AG04449 (cell line): ENCODE results near the gene SMG5.

ENCODE experiments used
- CTCF ChIA-PET: fragments of 350-600 bp; formaldehyde crosslinking; extraction: SDS; loops from one replicate; lab custom pipeline; 2021; ENCODE audit warnings: antibody characterized with exemption; lab: Yijun Ruan, JAX
- POLR2A ChIA-PET: fragments of 400-600, 350-600 bp; formaldehyde crosslinking; extraction: SDS; loops from one replicate; lab custom pipeline; 2020; ENCODE audit warnings: antibody characterized with exemption, inconsistent platforms; lab: Yijun Ruan, JAX
- DNase-seq: peaks from one replicate; pipeline ENCODE4 v3.0.0-alpha.2; 2010; ENCODE audit warnings: low read depth, low spot score
- H3K4me3 ChIP-seq: 2 replicates; pipeline ENCODE4 v1.5.1; 2011; ENCODE audit warnings: low read depth, mild to moderate bottlenecking, control low read depth, low read length
- TF ChIP-seq, protein P1 (sequence below): IDR thresholded peaks from one replicate; pipeline ENCODE4 v1.5.1; 2011; ENCODE audit warnings: mild to moderate bottlenecking, moderate library complexity, low read length, control low read depth, inconsistent platforms; ENCODE audit not compliant: insufficient read depth; ENCODE audit errors: missing control alignments

SMG5 gene

DNA sequence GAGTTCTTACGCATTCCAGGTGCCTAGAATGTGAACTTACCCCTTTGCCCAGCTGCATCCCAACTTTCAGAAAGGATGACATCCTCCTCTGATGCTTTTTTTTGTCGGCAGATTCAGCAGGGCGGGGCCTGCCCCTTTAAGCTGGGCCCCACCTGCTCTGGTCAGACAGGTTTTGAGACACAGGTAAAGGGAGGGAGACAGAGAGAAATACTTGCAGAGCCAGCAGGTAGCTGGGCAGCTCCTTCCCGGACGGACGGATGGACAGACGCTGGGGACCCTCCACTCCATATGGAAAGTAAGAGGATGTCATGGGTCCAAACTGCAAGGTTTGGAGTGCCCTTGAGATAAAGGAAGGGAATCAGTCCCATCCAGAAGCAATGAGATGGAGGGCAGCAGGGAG is 1.5 kb upstream of the SMG5 start, which contains the start of gene TMEM79:
TSS of gene TMEM79 (plus strand) at position 214 of the 400 bp plus-strand sequence. CDS start 902 bp downstream, outside the sequence.
- TF ChIP-seq, protein P1, sequence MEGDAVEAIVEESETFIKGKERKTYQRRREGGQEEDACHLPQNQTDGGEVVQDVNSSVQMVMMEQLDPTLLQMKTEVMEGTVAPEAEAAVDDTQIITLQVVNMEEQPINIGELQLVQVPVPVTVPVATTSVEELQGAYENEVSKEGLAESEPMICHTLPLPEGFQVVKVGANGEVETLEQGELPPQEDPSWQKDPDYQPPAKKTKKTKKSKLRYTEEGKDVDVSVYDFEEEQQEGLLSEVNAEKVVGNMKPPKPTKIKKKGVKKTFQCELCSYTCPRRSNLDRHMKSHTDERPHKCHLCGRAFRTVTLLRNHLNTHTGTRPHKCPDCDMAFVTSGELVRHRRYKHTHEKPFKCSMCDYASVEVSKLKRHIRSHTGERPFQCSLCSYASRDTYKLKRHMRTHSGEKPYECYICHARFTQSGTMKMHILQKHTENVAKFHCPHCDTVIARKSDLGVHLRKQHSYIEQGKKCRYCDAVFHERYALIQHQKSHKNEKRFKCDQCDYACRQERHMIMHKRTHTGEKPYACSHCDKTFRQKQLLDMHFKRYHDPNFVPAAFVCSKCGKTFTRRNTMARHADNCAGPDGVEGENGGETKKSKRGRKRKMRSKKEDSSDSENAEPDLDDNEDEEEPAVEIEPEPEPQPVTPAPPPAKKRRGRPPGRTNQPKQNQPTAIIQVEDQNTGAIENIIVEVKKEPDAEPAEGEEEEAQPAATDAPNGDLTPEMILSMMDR, result no peak
- ChIA-PET CTCF (interaction anchor here (1.0 to 2.0 kb wide), 5 partner anchors 22 to 59 kb away, joined by 3 to 6 read pairs (median 3); no protein-coding TSS in a partner anchor), POLR2A (interaction anchor here (0.5 to 1.9 kb wide), 3 partner anchors 10 to 19 kb away, joined by 3 to 7 read pairs (median 3); partner anchors contain the start of gene GLMP)
- H3K4me3 ChIP-seq, result peak within 1 kb of the TSS; percentile 86
- no peak for DNase-seq

DNA sequence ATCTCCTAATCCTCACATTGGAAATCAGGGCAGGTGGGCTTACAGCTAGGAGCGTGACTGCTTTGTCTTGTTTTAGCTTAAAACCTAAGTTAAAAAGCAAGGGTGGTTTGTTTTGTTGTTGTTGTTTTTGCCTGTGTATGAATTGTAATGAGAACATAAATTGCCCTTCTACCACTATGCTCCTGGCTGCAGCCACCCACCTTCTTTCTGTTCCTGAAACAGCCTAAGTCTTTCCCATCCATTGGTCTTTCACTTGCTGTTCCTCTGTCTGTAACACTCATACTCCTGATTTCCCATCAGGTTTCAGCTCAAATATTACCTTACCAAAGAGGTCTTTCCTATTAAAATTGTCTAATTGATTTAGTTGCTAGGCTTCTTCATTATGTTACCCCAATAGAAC is 896 bp upstream of the SMG5 start:
- TF ChIP-seq, protein P1, result no peak
- peak overlapping the region; percentile 86 for H3K4me3 ChIP-seq
- POLR2A ChIA-PET, result interaction anchor here (0.5 to 1.9 kb wide), 6 partner anchors 8 to 156 kb away, joined by 3 to 8 read pairs (median 5); partner anchors contain the start of gene GLMP
- no peak for DNase-seq
- CTCF ChIA-PET, result interaction anchor here (0.9 to 3.3 kb wide), 9 partner anchors 11 to 187 kb away, joined by 3 to 13 read pairs (median 4); no protein-coding TSS in a partner anchor

DNA sequence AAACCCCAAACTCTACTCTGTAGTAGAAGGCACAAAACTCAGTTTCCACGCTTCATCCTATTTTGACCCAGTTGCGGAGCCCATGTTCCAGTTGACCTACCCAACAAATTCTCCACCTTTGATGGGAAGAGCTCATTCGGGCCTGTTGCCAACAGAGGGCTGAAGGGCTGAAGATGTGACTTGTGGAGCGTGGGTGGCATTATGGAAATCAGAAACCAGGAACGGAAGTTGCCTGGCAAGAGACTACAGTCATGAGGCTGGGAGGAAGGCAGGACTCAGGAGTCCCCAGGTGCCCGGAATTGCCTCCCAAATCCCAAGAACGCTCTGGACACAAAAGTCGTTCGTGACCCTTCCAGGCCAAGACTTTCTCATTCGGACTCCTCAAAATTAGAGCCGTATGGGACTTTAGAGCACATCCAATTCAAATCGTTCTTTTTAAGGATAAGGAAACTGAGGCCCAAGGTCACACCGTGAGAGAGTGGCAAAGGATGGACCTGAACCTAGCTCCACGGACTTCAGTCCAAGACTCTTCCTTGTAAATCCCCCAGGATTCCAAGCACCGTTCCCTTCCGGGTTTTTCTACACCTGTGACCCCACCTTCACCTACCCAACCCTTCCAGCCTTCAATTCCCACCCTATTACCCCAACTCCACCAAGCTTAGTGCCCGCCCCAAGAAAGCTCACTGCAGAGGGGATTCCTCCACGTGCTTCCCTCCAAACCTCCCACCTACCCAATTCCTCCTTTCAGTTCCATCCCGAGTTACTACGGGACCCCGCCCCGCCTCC is 739 bp downstream of the SMG5 start:
- H3K4me3 ChIP-seq, result peak overlapping the region; percentile 86
- ChIA-PET CTCF (interaction anchor here (1.3 to 3.3 kb wide), 7 partner anchors 10 to 191 kb away, joined by 5 to 18 read pairs (median 8); partner anchors contain the start of gene GLMP), POLR2A (interaction anchor here (1.3 to 1.8 kb wide), 4 partner anchors 8 to 138 kb away, joined by 3 to 8 read pairs (median 5); no protein-coding TSS in a partner anchor)
- TF ChIP-seq, protein P1, result no peak
- no peak for DNase-seq

DNA sequence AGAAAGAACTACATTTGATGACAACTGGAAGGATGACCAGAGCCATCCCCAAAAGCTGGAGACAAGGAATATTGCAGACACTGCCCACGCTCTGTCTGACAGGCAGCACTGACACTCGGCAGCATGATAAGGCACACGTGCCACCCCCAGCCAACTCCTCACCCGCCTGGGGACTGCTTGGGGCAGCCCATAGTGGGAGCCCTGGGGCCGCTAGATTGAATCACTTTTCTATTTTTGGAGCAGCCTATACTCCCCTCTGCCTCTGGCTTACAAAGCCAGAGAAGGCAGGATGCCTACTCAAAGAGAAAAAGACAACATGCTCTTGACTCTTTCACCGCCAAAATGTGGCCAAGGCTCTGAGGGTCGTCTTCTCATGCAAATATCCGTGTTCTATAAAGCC is 1.3 kb downstream of the SMG5 start:
- DNase-seq, result no peak
- POLR2A ChIA-PET, result interaction anchor here (1.3 kb wide), 1 partner anchor 9 kb away, joined by 3 read pairs; no protein-coding TSS in a partner anchor

DNA sequence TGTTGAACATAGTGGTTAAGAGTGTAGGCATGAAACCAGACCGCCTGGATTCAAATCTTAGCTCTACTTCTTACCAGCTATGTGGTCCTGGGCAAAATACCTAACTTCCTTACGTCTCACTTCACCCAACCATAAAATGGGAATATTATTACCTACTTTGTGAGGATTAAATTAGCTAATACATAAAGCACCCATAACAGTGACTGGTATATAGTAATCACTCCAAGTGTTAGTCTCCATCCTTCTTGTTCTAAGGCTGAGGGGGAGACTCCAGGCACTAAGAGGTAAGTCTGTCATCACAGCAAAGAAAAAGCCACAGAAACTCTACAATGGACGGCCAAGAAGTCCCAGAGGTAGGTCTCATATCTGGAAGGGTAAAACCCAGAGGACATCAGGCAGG is 2.8 kb downstream of the SMG5 start:
- TF ChIP-seq, protein P1, result no peak
- POLR2A ChIA-PET, result interaction anchor here (1.4 kb wide), 1 partner anchor 17 kb away, joined by 3 read pairs; no protein-coding TSS in a partner anchor
- DNase-seq, result no peak
- no peak overlapping the region for H3K4me3 ChIP-seq
- CTCF ChIA-PET, result interaction anchor here (0.9 to 2.4 kb wide), 7 partner anchors 9 to 183 kb away, joined by 3 to 9 read pairs (median 4); no protein-coding TSS in a partner anchor

More for the DNA sequence above, 1.3 kb downstream of the SMG5 start:
- TF ChIP-seq, protein P1, result peak; percentile 2
- H3K4me3 ChIP-seq, result peak overlapping the region; percentile 86
- CTCF ChIA-PET, result interaction anchor here (1.2 to 3.3 kb wide), 8 partner anchors 9 to 191 kb away, joined by 3 to 18 read pairs (median 7); partner anchors contain the start of gene GLMP
